KBM-7 (cell line): ENCODE measurements around the gene MPHOSPH9.
"Not testable (repeated sequence)": the region's sequence is repeated elsewhere in the genome, so short reads cannot be mapped to it uniquely, and the experiment has no call there.

ENCODE experiments used
- DNase-seq: peaks from one replicate; pipeline ENCODE4 v3.0.0-alpha.2; 2015
- in situ Hi-C: fragments of 300-500 bp; cut with MboI; formaldehyde crosslinking; loops from 2 replicates; pipeline ENCODE4 v1.14.3; 2020; ENCODE audit warnings: low sequenced_read_pairs, low pct_unique_long_range_greater_than_20kb, mixed read lengths

The MPHOSPH9 gene

GRCh38 chr12:123263196-123263817, 30.4 kb upstream of the MPHOSPH9 start:
- in situ Hi-C loops: no loop called here
- DNase-seq: no peak

- in situ Hi-C loops: no loop called here
- DNase-seq: no peak
Measured at GRCh38 chr12:123261196-123261595, 28.3 kb upstream of the MPHOSPH9 start.

DNA sequence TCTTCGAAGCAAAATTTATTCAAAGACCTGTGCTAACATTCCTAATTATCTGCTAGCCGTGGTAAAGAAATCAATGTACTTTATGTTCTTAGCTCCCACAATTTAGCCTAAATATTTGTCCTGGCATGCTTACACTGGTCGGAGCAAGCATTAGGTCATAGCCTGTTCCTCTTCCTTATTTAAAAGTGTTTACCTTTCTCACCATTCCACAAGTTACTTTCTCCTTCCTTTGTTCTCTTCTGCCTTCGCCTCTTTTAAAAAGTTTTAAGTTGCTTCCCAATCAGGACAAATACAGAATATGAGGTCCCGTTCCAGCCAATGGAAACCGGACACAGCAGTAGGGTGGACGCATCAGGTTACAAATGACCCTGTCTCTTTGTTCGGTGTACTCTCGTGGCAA, 27.1 kb upstream of the MPHOSPH9 start:
- no peak for DNase-seq
- in situ Hi-C loops: no loop called here

- no peak for DNase-seq
- in situ Hi-C loops: no loop called here
Measured at GRCh38 chr12:123258593-123258992, 25.7 kb upstream of the MPHOSPH9 start.

GRCh38 chr12:123254853-123255446, 22.0 kb upstream of the MPHOSPH9 start:
- in situ Hi-C loops: no loop called here
- no peak for DNase-seq

- no peak for DNase-seq
- in situ Hi-C loops: no loop called here
Measured at GRCh38 chr12:123253641-123254459, 20.9 kb upstream of the MPHOSPH9 start.

- in situ Hi-C loops: not testable (repeated sequence)
Measured at GRCh38 chr12:123252365-123252764, 19.4 kb upstream of the MPHOSPH9 start.

GRCh38 chr12:123251403-123252076, 18.6 kb upstream of the MPHOSPH9 start:
- DNase-seq: no peak
- in situ Hi-C loops: no loop called here

More at GRCh38 chr12:123252365-123252764, 19.4 kb upstream of the MPHOSPH9 start:
- not testable (repeated sequence) for DNase-seq

DNA sequence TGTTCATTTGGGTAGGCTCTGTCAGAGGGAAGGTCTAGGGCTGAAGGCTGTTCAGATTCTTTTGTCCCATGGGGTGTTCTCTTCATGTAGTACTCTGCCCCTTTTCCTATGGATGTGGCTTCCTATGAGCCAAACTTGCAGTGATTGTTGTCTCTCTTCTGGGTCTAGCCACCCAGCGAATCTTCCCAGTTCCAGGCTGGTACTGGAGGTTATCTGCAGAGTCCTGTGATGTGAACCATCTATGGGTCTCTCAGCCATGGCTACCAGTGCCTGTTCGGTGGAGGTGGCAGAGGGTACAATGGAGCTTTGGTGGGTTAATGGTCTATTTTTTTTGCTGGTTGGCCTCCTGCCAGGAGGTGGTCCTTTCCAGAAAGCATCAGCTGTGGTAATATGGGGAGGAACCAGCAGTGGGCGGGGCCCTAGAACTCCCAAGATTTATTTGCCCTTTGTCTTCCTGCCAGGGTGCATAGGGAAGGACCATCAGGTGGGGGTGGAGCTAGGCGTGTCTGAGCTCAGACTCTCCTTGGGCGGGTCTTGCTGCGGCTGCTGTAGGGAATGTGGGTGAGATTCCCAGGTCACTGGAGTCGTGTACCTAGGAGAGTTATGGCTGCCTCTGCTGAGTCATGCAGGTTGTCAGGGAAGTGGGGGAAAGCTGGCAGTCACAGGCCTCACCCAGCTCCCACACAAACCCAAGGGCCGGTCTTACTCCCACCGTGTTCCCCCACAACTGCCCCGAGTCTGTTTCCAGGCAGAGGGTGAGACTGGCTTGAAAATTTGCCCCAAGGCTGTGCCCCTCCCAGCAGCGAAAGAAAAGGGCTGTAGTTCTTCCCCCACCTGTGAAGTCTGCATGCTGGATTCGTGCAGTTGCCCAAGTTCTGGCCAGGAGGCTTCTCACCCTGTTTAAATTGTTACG, 17.8 kb upstream of the MPHOSPH9 start:
- DNase-seq: no peak
- in situ Hi-C loops: no loop called here

DNA sequence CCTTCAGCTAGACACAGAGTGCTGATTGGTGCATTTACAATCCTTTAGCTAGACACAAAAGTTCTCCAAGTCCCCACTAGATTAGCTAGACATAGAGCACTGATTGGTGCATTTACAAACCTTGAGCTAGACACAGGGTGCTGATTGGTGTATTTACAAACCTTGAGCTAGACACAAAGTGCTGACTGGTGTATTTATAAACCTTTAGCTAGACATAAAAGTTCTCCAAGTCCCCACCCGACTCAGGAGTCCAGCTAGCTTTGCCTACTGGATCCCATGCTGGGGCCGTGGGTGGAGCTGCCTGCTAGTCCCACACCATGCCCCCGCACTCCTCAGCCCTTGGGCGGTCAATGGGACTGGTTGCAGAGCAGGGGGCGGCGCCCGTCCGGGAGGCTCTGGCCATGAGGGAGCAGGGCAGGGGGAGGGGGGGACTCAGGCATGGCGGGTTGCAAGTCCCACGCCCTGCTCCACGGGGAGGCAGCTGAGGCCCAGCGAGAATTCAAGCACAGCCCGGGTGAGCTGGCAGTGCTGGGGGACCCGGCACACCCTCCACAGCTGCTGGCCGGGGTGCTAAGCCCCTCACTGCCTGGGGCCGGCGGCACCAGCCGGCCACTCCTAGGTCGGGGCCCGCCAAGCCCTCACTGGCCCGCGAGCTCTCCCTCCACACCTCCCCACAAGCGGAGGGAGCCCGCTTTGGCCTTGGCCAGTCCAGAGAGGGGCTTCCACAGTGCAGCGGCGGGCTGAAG, 16.2 kb upstream of the MPHOSPH9 start:
- DNase-seq: not testable (repeated sequence)
- in situ Hi-C loops: loop anchor here (25.0 kb wide), 1 partner anchor 387 kb away; no protein-coding TSS in a partner anchor

DNA sequence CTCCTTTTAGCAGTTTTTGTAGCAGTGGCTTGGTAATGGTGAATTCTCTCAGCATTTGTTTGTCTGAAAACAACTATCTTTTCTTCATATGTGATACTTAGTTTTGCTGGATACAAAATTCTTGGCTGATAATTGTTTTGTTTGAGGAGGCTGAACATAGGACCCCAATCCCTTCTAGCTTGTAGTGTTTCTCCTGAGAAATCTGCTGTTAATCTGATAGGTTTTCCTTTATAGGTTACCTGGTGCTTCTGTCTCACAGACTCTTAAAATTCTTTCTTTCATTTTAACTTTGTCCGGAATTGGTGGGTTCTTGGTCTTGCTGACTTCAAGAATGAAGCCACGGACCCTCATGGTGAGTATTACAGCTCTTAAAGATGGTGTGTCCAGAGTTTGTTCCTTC, 15.2 kb upstream of the MPHOSPH9 start:
- in situ Hi-C loops: loop anchor here (25.0 kb wide), 1 partner anchor 386 kb away; no protein-coding TSS in a partner anchor
- DNase-seq: not testable (repeated sequence)

GRCh38 chr12:123245678-123246077, 12.7 kb upstream of the MPHOSPH9 start:
- DNase-seq: no peak
- in situ Hi-C loops: loop anchor here (25.0 kb wide), 1 partner anchor 383 kb away; no protein-coding TSS in a partner anchor

GRCh38 chr12:123243671-123244262, 10.8 kb upstream of the MPHOSPH9 start:
- in situ Hi-C loops: loop anchor here (25.0 kb wide), 1 partner anchor 381 kb away; no protein-coding TSS in a partner anchor
- DNase-seq: no peak

DNA sequence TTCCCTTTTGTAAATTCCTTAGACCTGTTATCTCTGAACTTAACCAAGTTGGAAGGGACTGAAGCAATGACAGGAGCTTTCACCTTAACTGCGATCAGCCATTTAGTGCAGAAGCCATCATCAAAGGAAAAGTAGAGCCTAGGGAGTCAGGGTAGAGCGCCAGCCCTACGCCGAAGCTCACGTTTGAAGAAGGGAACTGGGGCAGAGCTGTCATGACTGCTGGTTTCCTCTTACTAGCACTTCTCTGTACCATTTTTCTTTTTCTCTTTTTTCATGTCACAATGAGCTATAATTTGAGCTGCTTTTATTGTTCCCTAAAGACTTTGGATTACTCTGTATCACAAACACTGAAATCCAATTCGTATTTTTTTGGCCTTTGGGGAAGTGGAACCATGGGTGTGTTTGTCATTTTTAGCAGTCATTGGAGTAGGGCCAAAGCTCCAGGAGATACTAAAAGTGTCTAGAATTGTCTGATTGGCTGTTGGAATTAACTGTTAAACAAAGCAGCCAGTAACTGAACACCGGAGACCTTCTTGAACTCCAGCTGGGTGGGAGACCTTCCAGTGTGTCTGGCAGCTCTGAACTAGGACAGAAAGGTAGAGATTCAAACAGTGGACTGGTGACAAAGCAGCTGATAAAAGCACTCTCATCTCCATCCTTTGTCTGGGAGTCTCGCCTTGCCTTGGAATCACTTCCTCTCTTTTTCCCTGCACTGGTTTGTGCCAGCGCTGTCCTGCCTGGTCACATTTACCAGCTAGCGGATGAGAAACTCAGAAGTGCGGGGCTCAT, 9.4 kb upstream of the MPHOSPH9 start:
- in situ Hi-C loops: loop anchor here (25.0 kb wide), 1 partner anchor 380 kb away; no protein-coding TSS in a partner anchor
- peak; percentile 44 for DNase-seq

DNA sequence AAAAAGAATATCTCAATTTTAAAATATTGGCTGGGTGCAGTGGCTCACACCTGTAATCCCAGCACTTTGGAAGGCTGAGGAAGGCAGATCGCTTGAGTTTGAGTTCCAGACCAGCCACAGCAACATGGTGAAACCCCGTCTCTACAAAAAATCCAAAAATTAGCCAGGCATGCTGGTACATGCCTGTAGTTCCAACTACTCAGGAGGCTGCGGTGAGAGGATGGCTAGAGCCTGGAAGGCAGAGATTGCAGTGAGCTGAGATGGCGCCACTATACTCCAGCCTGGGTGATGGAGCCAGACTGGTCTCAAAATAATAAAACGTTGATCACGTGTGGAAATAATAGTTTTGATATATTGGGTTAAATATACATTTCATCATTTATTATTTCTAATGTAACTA, 6.0 kb upstream of the MPHOSPH9 start:
- in situ Hi-C loops: loop anchor here (25.0 kb wide), 1 partner anchor 377 kb away; no protein-coding TSS in a partner anchor
- no peak for DNase-seq

- DNase-seq: no peak
- in situ Hi-C loops: loop anchor here (25.0 kb wide), 1 partner anchor 376 kb away; no protein-coding TSS in a partner anchor
Measured at GRCh38 chr12:123238330-123238682, 5.4 kb upstream of the MPHOSPH9 start.
